Measurements from ENCODE around the gene MYO1E. TPM values are rescaled to one million over a fixed set of nuclear protein-coding genes. Genes with fewer than 3 reads are reported as not detected.
"Not testable (repeated sequence)": the region's sequence is repeated elsewhere in the genome, so short reads cannot be mapped to it uniquely, and the experiment has no call there.

MYO1E gene
- total RNA-seq, 2 donors from 2014 or later: 66.3 to 92.0 TPM

DNA sequence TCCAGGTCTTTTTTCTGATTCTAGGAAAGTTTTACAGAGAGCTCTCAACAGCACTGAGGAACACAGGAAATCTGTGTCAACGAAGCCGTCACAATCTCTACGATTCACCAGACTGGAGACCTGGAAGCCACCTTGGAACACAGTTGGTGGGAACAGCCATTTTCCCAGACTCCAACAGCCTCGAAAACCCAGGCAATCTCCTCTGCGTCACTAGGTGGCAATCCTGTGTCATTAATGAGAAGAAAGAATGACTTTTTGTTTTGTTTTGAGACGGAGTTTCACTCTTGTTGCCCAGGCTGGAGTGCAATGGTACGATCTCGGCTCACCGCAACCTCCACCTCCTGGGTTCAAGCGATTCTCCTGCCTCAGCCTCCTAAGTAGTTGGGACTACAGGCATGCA, 228.1 kb downstream of the MYO1E start:
- WGBS: 72% methylated on average over 10 of the region's 10 CpGs

DNA sequence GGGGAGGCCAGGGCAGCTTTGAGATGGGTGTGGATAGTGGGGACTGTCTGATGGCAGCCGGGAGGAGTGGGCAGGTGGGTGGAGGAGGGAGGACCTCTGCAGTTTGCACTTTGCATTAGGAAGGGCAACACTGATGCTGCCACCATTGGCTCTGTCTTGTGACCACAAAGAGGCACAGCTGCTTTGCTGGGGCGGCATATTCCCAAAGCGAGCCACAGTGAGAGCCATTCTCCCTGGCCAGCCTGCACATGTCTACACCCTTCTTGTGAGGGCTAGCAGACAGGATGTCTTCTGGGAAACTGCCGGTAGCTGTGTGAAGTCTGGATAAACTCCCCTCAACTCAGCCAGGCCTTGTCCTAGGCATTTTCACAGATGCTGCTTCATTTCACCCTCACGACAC, 229.4 kb downstream of the MYO1E start:
- 91% methylated on average over 5 of the region's 5 CpGs for WGBS
- intact Hi-C loops (cut with DNase I): no loop called here

More for the DNA sequence above, 228.1 kb downstream of the MYO1E start:
- H3K4me3 ChIP-seq; H3K9me3 ChIP-seq; DNase-seq (ENCODE audit: low spot score); H3K36me3 ChIP-seq; H3K27me3 ChIP-seq (replicated peaks; ENCODE audit: insufficient read depth); H3K27ac ChIP-seq; H3K4me1 ChIP-seq (replicated peaks); intact Hi-C loops (cut with DNase I): not testable (repeated sequence)
- TF ChIP-seq, protein P1, sequence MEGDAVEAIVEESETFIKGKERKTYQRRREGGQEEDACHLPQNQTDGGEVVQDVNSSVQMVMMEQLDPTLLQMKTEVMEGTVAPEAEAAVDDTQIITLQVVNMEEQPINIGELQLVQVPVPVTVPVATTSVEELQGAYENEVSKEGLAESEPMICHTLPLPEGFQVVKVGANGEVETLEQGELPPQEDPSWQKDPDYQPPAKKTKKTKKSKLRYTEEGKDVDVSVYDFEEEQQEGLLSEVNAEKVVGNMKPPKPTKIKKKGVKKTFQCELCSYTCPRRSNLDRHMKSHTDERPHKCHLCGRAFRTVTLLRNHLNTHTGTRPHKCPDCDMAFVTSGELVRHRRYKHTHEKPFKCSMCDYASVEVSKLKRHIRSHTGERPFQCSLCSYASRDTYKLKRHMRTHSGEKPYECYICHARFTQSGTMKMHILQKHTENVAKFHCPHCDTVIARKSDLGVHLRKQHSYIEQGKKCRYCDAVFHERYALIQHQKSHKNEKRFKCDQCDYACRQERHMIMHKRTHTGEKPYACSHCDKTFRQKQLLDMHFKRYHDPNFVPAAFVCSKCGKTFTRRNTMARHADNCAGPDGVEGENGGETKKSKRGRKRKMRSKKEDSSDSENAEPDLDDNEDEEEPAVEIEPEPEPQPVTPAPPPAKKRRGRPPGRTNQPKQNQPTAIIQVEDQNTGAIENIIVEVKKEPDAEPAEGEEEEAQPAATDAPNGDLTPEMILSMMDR (IDR thresholded peaks at IDR 0.05): peak in 3 of 4 experiments; percentile 37 to 58 (median 41)

GRCh38 chr15:59140422-59141226, 232.0 kb downstream of the MYO1E start:
- H3K27me3 ChIP-seq (replicated peaks; ENCODE audit: insufficient read depth): no peaks in the 10 kb centered on the region
- 82% methylated on average over 6 of the region's 9 CpGs for WGBS
- peaks cover 0 to 4% of the 10 kb centered on the region in 2 donors for H3K36me3 ChIP-seq
- no peak overlapping the region for H3K4me3 ChIP-seq
- DNase-seq (ENCODE audit: low spot score): no peak
- intact Hi-C loops (cut with DNase I): no loop called here
- TF ChIP-seq, protein P1 (IDR thresholded peaks at IDR 0.05): no peak
- TF ChIP-seq POLR2AphosphoS5 (IDR thresholded peaks at IDR 0.05) (no peak), POLR2A (IDR thresholded peaks at IDR 0.05) (no peak)
- H3K27ac ChIP-seq: no peak overlapping the region
- no peaks in the 10 kb centered on the region for H3K9me3 ChIP-seq
- no peaks in the 10 kb centered on the region for H3K4me1 ChIP-seq (replicated peaks)

More for the DNA sequence above, 229.4 kb downstream of the MYO1E start:
- Histone ChIP-seq H3K4me3 (no peak overlapping the region), H3K9me3 (no peaks in the 10 kb centered on the region), H3K36me3 (no peaks in the 10 kb centered on the region), H3K27ac (no peak overlapping the region), H3K4me1 (replicated peaks) (no peaks in the 10 kb centered on the region), H3K27me3 (replicated peaks; ENCODE audit: insufficient read depth) (no peaks in the 10 kb centered on the region)
- no peak for DNase-seq (ENCODE audit: low spot score)
- TF ChIP-seq POLR2AphosphoS5 (IDR thresholded peaks at IDR 0.05) (no peak), POLR2A (IDR thresholded peaks at IDR 0.05) (no peak)
- TF ChIP-seq, protein P1 (IDR thresholded peaks at IDR 0.05): no peak

GRCh38 chr15:59138243-59138642, 234.4 kb downstream of the MYO1E start:
- no peaks in the 10 kb centered on the region for H3K27me3 ChIP-seq (replicated peaks; ENCODE audit: insufficient read depth)
- H3K4me3 ChIP-seq: no peak overlapping the region
- no peaks in the 10 kb centered on the region for H3K9me3 ChIP-seq
- TF ChIP-seq POLR2AphosphoS5 (IDR thresholded peaks at IDR 0.05): peak; percentile 6
- TF ChIP-seq, protein P1 (IDR thresholded peaks at IDR 0.05): peak in 3 of 4 experiments; percentile 51 to 58 (median 52)
- no peak for TF ChIP-seq POLR2A (IDR thresholded peaks at IDR 0.05)
- 66% methylated on average over 7 of the region's 7 CpGs for WGBS
- peaks cover 0 to 4% of the 10 kb centered on the region in 2 donors for H3K36me3 ChIP-seq
- H3K27ac ChIP-seq: no peak overlapping the region
- intact Hi-C loops (cut with DNase I): loop anchor here (2.0 kb wide), 1 partner anchor 27 kb away; no protein-coding TSS in a partner anchor
- H3K4me1 ChIP-seq (replicated peaks): no peaks in the 10 kb centered on the region
- peak; percentile 41 for DNase-seq (ENCODE audit: low spot score)

GRCh38 chr15:59137566-59137965, 235.1 kb downstream of the MYO1E start:
- Histone ChIP-seq H3K9me3 (no peaks in the 10 kb centered on the region), H3K27ac (no peak overlapping the region), H3K36me3 (peaks cover 0 to 4% of the 10 kb centered on the region in 2 donors), H3K4me1 (replicated peaks) (no peaks in the 10 kb centered on the region), H3K4me3 (no peak overlapping the region), H3K27me3 (replicated peaks; ENCODE audit: insufficient read depth) (no peaks in the 10 kb centered on the region)
- 56% methylated on average over 2 of the region's 2 CpGs for WGBS
- DNase-seq (ENCODE audit: low spot score): no peak
- intact Hi-C loops (cut with DNase I): no loop called here
- TF ChIP-seq, protein P1 (IDR thresholded peaks at IDR 0.05): no peak
- no peak for TF ChIP-seq POLR2A (IDR thresholded peaks at IDR 0.05)
- TF ChIP-seq POLR2AphosphoS5 (IDR thresholded peaks at IDR 0.05): no peak

Data from prostate gland (tissue), 2 donors.